HPDE6-E6E7 (cell line): ENCODE data around the gene SDCCAG8.
"Not testable (repeated sequence)": the region's sequence is repeated elsewhere in the genome, so short reads cannot be mapped to it uniquely, and the experiment has no call there.

Source experiments
- DNase-seq: peaks from one replicate; pipeline ENCODE4 v3.0.0; 2011; ENCODE audit warnings: missing footprints; ENCODE audit errors: extremely low spot score

Gene SDCCAG8

DNA sequence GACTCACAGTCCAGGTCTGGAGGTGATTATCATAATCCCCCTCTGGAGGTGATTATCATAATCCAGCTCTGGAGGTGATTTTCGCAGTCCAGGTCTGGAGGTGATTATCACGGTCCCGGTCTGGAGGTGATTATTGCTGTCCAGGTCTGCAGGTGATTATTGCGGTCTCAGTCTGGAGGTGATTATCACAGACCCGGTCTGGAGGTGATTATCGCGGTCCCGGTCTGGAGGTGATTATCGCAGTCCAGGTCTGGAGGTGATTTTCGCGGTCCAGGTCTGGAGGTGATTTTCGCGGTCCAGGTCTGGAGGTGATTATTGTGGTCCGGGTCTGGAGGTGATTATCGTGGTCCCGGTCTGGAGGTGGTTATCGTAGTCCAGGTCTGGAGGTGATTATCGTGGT is 76.6 kb downstream of the SDCCAG8 start:
- DNase-seq, result no peak

GRCh38 chr1:243335292-243335691 is 79.5 kb downstream of the SDCCAG8 start:
- no peak for DNase-seq

DNA sequence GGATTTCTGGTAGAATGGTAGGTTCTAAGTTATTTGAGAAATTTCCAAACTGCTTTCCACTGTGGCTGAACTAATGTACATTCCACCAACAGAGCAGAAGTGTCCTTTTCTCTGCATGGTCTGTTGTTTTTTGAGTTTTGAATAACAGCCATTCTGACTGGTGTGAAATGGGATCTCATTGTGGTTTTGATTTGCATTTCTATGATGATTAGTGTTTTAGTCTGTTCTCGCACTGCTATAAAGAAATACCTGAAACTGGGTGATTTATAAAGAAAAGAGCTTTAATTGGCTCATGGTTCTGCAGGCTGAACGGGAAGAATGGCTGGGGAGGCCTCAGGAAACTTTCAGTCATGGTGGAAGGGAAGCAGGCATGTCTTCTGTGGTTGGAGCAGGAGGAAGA is 80.3 kb downstream of the SDCCAG8 start:
- DNase-seq, result no peak

DNA sequence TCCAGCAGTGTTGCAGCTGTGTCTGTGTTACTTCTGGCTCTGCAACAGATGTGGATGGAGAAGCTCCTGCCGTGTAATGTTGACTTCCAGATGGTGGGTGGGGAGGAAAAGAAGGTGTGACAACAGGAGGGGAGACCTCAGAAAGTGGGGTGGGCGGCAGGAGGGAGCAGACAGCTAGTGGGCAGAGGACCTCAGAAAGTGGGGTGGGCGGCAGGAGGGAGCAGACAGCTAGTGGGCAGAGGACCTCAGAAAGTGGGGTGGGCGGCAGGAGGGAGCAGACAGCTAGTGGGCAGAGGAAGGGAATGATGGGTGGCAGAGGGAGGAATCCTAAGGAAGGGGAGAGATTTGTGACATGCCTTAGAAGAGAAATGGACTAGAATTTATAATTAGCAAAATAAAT is 83.0 kb downstream of the SDCCAG8 start:
- DNase-seq, result not testable (repeated sequence)

- DNase-seq, result no peak
Measured at GRCh38 chr1:243341074-243341473, 85.2 kb downstream of the SDCCAG8 start.

DNA sequence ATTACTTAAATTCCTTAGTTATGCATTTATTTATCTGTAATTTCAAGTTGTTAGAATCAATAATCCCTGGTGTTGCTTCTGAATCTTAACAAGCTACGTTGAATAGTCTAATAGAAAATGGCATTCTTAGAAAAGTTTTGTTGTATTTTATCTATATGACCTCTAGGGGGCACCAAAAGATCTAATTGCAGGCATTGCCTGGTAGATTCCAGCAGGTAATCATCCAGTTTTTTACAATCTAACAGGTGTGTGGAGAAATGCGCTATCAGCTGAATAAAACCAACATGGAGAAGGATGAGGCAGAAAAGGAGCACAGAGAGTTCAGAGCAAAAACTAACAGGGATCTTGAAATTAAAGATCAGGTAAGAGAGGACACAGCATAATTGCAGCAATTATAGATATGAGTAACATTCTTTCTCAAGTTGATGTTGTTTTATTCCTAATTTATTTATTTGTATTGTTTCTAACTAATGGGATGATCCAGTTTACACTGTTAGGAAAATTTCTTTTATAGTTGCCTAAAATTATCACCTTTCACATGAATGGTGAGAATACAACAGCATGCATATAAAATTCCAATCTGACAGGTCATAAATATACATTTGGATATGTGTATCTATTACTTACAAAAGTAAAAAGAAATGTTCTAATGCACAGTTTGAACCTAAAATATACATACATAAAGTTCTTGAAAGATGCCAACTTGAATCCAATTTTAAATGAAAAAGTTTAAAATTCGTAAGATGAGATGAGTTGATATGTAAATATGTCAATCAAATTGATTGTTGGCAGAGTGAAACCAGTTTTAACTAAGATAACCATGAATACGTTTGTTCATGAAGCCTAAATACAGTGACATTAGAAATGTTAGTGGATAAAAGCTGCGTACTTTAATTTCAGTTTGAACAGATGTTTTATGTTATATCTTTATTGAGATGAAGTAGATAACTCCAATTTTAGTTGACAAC is 88.4 kb downstream of the SDCCAG8 start:
- DNase-seq, result peak; percentile 15

GRCh38 chr1:243345205-243345604 is 89.4 kb downstream of the SDCCAG8 start:
- no peak for DNase-seq

DNA sequence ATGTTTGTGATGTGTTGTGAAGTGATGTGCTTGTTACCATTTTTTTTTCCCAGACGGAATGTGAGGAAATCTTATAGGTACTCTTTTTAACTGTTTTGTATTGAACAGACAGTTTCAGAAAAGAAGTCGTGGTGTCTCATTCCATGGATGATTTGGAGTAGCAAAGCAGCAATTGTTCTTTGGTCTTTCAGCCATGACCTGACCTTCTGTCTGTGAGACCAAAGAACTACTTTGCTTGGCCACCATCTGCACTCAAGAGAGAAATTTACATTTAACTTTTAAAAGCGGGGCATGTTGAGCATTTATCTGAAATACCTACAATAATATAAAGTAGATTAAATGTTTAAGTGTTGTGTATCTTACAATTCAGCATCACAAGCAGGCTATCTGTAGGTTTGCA is 90.2 kb downstream of the SDCCAG8 start:
- DNase-seq, result no peak

- no peak for DNase-seq
Measured at GRCh38 chr1:243346468-243346867, 90.6 kb downstream of the SDCCAG8 start.

DNA sequence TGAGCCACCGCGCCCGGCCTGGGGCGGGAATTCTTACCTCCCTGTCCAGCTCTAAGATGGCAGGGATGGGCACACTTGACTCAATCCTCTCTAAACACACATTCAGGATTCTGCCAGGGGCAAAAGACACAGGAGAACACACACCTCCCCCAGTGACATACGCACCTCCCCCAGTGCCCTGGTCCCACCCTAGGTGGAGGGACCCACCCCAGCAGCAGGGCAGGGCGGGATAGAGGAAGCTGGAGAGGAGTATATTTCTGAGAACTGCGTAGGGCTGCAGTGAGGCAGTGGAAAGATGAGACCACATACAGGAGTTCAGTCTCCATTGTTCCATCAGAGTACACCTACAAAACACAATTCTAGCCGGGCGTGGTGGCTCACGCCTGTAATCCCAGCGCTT is 92.5 kb downstream of the SDCCAG8 start:
- DNase-seq, result no peak

DNA sequence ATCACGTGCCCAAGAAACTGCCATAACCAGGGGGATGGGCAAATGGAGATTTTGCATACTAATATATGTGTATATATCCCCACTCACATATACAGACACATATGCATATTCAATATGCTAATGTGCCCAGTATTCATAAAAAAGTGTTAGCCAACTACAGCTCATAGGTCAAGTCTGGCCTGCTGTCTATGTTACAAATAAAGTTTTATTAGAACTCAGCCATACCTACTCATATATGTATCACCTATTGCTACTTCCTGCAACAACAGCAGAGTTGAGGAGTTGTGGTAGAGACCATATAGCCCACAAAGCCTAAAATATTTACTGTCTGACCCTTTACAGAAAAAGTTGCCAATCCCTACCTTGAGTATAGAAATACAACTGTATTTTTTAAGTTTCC is 93.3 kb downstream of the SDCCAG8 start:
- no peak for DNase-seq

DNA sequence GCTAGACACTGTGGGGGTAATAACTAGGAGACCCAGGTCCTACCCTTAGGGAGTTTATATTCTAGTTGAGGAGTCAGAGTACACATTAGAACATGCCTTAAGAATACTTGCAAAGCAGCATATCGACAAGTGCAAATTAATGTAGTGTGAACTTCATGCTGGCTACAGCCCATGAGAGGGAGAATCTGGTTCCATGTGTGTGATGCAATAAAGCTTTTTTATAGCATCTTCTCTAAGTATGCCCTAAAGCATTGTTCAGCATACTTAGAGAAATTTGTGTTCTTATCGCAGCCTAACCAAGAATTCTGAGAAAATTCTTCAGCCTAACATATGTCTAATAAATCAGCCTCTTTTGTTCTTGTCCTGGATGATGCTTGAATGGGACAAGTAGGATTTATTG is 95.5 kb downstream of the SDCCAG8 start:
- DNase-seq, result no peak

DNA sequence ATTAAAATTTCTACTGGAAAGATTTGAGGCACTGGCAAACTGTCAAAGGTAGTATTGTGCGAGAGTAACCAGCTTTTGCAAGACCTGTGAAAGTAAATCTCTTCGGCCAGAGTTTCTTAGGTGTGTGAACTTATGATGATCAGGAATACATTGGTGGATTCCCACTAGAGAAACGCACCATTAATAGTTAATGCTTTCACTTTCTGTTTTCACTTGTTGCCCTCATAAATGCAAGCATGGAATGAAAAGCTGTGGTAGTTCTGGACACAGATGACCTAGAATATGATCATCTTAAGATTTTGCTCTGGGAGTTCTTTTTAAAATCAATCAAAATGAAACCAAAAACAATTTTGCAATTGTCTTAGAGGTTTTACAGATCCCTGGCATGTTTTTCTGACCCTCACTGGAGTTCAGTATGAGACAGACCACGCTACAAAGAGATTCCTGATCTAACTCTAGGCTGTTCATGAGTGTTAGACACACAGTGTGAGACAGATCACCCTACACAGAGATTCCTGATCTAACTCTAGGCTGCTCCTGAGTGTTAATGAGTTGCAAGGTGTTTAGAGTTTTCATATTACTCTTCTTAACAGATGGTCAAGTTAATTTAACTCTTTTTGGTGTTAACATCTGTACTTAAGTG is 98.8 kb downstream of the SDCCAG8 start:
- DNase-seq, result no peak

- DNase-seq, result no peak
Measured at GRCh38 chr1:243363832-243364231, 108.0 kb downstream of the SDCCAG8 start.

- DNase-seq, result no peak
Measured at GRCh38 chr1:243364330-243364729, 108.5 kb downstream of the SDCCAG8 start.

DNA sequence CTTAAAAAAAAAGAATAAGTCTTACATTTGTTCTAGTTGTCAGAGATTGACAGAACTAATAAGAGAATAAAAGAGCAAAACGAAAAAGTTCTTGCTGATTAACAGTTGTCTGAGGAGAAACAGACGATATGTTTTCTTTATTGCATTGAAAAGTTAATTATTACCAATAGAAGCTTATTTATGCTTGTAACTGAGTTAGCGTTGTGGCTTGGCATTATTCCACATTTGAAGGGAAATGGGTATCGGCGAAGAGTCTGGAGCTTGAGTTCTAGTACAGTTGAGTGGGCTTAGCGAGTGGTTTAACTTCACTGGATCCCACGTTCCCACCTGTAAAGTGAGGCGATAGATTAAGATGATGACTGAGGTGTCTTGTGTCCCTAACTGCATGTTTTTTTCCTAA is 109.0 kb downstream of the SDCCAG8 start:
- no peak for DNase-seq

GRCh38 chr1:243367314-243367713 is 111.5 kb downstream of the SDCCAG8 start:
- DNase-seq, result no peak

- no peak for DNase-seq
Measured at GRCh38 chr1:243374412-243374811, 118.6 kb downstream of the SDCCAG8 start.

- DNase-seq, result no peak
Measured at GRCh38 chr1:243375596-243375995, 119.8 kb downstream of the SDCCAG8 start.

DNA sequence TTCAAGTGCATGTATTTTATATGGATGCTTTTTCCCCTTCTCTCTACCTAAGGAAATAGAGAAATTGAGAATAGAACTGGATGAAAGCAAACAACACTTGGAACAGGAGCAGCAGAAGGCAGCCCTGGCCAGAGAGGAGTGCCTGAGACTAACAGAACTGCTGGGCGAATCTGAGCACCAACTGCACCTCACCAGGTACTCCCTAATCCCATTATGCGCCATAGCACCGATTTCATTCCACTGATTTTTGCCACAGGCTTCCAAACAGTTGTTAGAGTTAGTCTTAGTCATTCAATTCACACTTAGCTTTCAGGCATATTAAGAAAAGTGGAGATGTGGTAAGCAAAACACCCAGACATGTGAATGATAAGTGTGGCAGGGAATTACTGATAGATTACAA is 122.8 kb downstream of the SDCCAG8 start:
- DNase-seq, result no peak

DNA sequence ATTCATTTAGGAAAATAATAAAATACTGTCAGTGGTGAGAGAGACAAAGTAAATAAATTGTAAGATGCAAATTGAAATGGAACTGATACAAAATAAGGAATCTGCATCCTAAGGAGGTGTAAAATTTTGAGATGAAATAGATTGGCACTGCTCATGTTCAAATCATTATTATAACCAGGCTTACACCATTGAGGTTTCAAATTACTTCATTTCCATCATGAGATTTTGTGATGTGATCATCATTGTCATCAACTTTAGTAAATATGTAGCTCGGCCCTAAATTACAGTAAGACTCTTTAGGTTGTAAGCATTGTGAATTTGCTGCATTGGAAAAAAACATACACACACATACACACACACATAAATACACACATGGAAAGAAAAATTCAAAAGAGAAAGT is 123.4 kb downstream of the SDCCAG8 start:
- DNase-seq, result no peak

GRCh38 chr1:243379706-243380105 is 123.9 kb downstream of the SDCCAG8 start:
- no peak for DNase-seq

- no peak for DNase-seq
Measured at GRCh38 chr1:243388276-243388675, 132.4 kb downstream of the SDCCAG8 start.
